Astrocyte (in vitro differentiated cells and primary cell): ENCODE results near the gene TMC5. TPM values are rescaled to one million over a fixed set of nuclear protein-coding genes. Genes with fewer than 3 reads are reported as not detected.

Experiments
- DNase-seq: peaks from one replicate; pipeline ENCODE4 v3.0.0-alpha.2; 2010; ENCODE audit warnings: low read depth
- FAIRE-seq: peaks from 2 replicates; lab custom pipeline; 2011; peaks lifted over from hg19 to GRCh38; lab: Jason Lieb, UNC
- H2AFZ ChIP-seq: 2 replicates; pipeline ENCODE4 v1.6.0; 2012; ENCODE audit warnings: low read depth, low read length, inconsistent platforms
- H3K27ac ChIP-seq: 2 replicates; pipeline ENCODE4 v1.5.1; 2011; ENCODE audit warnings: low read depth, low read length, inconsistent platforms
- H3K27me3 ChIP-seq: 2 replicates; pipeline ENCODE4 v1.6.0; 2011; ENCODE audit warnings: low read length, inconsistent platforms; ENCODE audit not compliant: insufficient read depth
- H3K36me3 ChIP-seq: 2 replicates; pipeline ENCODE4 v1.5.1; 2011; ENCODE audit warnings: low read length, inconsistent platforms; ENCODE audit not compliant: insufficient read depth
- H3K4me1 ChIP-seq: 2 replicates; pipeline ENCODE4 v1.5.1; 2011; ENCODE audit warnings: low read length, inconsistent platforms; ENCODE audit not compliant: insufficient read depth
- H3K4me2 ChIP-seq: 2 replicates; pipeline ENCODE4 v1.6.0; 2012; ENCODE audit warnings: low read length, inconsistent platforms
- H3K4me3 ChIP-seq: 2 replicates; pipeline ENCODE4 v1.5.1; 2011; ENCODE audit warnings: low read depth, mild to moderate bottlenecking, low read length, inconsistent platforms; ENCODE audit not compliant: insufficient read depth
- H3K79me2 ChIP-seq: 2 replicates; pipeline ENCODE4 v1.6.0; 2012; ENCODE audit warnings: mild to moderate bottlenecking, low read length, inconsistent platforms; ENCODE audit not compliant: insufficient read depth
- H3K9ac ChIP-seq: 2 replicates; pipeline ENCODE4 v1.6.0; 2012; ENCODE audit warnings: mild to moderate bottlenecking, low read length, inconsistent platforms
- H3K9me3 ChIP-seq: 2 replicates; pipeline ENCODE4 v1.5.1; 2012; ENCODE audit warnings: low read depth, mild to moderate bottlenecking, low read length, inconsistent platforms; ENCODE audit not compliant: insufficient read depth
- H4K20me1 ChIP-seq: 2 replicates; pipeline ENCODE4 v1.6.0; 2012; ENCODE audit warnings: low read length, inconsistent platforms; ENCODE audit not compliant: insufficient read depth
- H3K27ac Mint-ChIP-seq: one replicate; pipeline ENCODE4 v1.8.0; 2021; ENCODE audit warnings: mild to moderate bottlenecking, mixed read lengths; ENCODE audit not compliant: unreplicated experiment
- H3K27me3 Mint-ChIP-seq: one replicate; pipeline ENCODE4 v1.8.0; 2021; ENCODE audit warnings: low read depth, mixed read lengths; ENCODE audit not compliant: unreplicated experiment
- H3K36me3 Mint-ChIP-seq: one replicate; pipeline ENCODE4 v1.8.0; 2021; ENCODE audit warnings: low read depth, mixed read lengths; ENCODE audit not compliant: unreplicated experiment
- H3K4me1 Mint-ChIP-seq: one replicate; pipeline ENCODE4 v1.8.0; 2021; ENCODE audit warnings: low read depth, mixed read lengths; ENCODE audit not compliant: unreplicated experiment
- H3K4me3 Mint-ChIP-seq: one replicate; pipeline ENCODE4 v1.8.0; 2021; ENCODE audit warnings: mild to moderate bottlenecking, moderate library complexity, mixed read lengths; ENCODE audit not compliant: unreplicated experiment
- H3K9me3 Mint-ChIP-seq: one replicate; pipeline ENCODE4 v1.8.0; 2021; ENCODE audit warnings: mild to moderate bottlenecking, mixed read lengths; ENCODE audit not compliant: unreplicated experiment
- EZH2 ChIP-seq: IDR thresholded peaks from 2 replicates; pipeline ENCODE4 v1.6.1; 2012; ENCODE audit warnings: mild to moderate bottlenecking, low read length, inconsistent platforms; ENCODE audit not compliant: insufficient read depth
- total RNA-seq: library from RNA; stranded (reverse); gene quantifications from 2 replicates; pipeline ENCODE4 v1.2.1, GENCODE V29; 2021
- TF ChIP-seq, protein P1 (sequence below): IDR thresholded peaks from 2 replicates; pipeline ENCODE4 v1.5.1; 2011; ENCODE audit warnings: low read depth, mild to moderate bottlenecking, inconsistent platforms, low read length, moderate library complexity; ENCODE audit not compliant: insufficient read depth

Gene TMC5
- total RNA-seq, 1 donor from 2014 or later, result 0.11 TPM

DNA sequence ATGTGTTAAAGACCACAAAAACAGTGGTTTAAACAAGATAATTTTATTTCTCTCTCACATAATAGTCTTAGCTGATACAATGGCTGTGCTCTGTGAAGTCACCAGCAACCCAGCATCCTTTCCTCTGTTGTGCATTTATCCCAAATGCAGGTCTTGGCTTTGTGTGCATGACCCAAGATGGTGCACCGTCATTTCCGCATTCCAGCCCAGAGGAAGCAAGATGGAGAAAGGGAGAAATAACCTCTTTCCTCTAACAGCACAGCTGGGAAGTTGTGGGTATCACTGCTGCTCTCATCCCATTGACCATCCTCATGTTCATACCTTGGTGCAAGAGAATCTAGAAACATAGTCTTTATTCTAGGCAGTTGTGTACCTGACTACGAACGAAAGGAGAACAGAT is 21.8 kb downstream of the TMC5 start:
- Histone ChIP-seq H3K27me3 (no peaks in the 10 kb centered on the region), H4K20me1 (no peaks in the 10 kb centered on the region), H3K36me3 (no peaks in the 10 kb centered on the region), H3K9ac (no peak overlapping the region), H3K27ac (no peak overlapping the region), H2AFZ (no peak overlapping the region), H3K4me2 (no peak overlapping the region), H3K4me3 (no peak overlapping the region), H3K79me2 (no peaks in the 10 kb centered on the region), H3K4me1 (no peaks in the 10 kb centered on the region), H3K9me3 (no peaks in the 10 kb centered on the region)
- no peaks in the 10 kb centered on the region for H3K4me1 Mint-ChIP-seq
- H3K27me3 Mint-ChIP-seq, result peaks cover 9% of the 10 kb centered on the region
- no peak for FAIRE-seq
- no peak for DNase-seq
- no peak overlapping the region for H3K4me3 Mint-ChIP-seq
- H3K27ac Mint-ChIP-seq, result no peak overlapping the region
- no peaks in the 10 kb centered on the region for H3K36me3 Mint-ChIP-seq
- no peak for TF ChIP-seq EZH2
- TF ChIP-seq, protein P1, sequence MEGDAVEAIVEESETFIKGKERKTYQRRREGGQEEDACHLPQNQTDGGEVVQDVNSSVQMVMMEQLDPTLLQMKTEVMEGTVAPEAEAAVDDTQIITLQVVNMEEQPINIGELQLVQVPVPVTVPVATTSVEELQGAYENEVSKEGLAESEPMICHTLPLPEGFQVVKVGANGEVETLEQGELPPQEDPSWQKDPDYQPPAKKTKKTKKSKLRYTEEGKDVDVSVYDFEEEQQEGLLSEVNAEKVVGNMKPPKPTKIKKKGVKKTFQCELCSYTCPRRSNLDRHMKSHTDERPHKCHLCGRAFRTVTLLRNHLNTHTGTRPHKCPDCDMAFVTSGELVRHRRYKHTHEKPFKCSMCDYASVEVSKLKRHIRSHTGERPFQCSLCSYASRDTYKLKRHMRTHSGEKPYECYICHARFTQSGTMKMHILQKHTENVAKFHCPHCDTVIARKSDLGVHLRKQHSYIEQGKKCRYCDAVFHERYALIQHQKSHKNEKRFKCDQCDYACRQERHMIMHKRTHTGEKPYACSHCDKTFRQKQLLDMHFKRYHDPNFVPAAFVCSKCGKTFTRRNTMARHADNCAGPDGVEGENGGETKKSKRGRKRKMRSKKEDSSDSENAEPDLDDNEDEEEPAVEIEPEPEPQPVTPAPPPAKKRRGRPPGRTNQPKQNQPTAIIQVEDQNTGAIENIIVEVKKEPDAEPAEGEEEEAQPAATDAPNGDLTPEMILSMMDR, result no peak
- peaks cover 3% of the 10 kb centered on the region for H3K9me3 Mint-ChIP-seq

DNA sequence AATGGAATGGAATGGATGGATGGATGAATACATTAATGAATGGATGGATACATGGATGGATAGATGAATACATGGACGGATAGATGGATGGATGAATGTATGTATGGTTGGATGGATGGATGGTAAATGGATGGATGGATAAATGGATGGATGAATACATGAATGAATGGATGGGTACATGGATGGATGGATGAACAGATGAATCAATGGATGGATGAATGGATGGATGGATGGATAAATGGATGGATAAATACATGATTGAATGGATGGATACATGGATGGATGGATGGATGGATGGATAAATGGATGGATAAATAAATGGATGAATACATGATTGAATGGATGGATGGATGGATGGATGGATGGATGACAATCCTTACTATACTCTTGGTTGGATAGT is 26.0 kb downstream of the TMC5 start:
- H3K9ac ChIP-seq, result no peak overlapping the region
- H3K4me1 ChIP-seq, result no peaks in the 10 kb centered on the region
- H3K79me2 ChIP-seq, result no peaks in the 10 kb centered on the region
- H3K27ac ChIP-seq, result no peak overlapping the region
- H4K20me1 ChIP-seq, result no peaks in the 10 kb centered on the region
- FAIRE-seq, result no peak
- no peaks in the 10 kb centered on the region for H3K9me3 ChIP-seq
- no peak overlapping the region for H2AFZ ChIP-seq
- Mint-ChIP-seq H3K4me3 (no peak overlapping the region), H3K27me3 (peaks cover 9% of the 10 kb centered on the region), H3K9me3 (peaks cover 3% of the 10 kb centered on the region), H3K27ac (no peak overlapping the region), H3K36me3 (no peaks in the 10 kb centered on the region), H3K4me1 (no peaks in the 10 kb centered on the region)
- no peak overlapping the region for H3K4me2 ChIP-seq
- DNase-seq, result no peak
- no peaks in the 10 kb centered on the region for H3K36me3 ChIP-seq
- no peak overlapping the region for H3K4me3 ChIP-seq
- TF ChIP-seq, protein P1, result no peak
- no peak for TF ChIP-seq EZH2
- no peaks in the 10 kb centered on the region for H3K27me3 ChIP-seq

DNA sequence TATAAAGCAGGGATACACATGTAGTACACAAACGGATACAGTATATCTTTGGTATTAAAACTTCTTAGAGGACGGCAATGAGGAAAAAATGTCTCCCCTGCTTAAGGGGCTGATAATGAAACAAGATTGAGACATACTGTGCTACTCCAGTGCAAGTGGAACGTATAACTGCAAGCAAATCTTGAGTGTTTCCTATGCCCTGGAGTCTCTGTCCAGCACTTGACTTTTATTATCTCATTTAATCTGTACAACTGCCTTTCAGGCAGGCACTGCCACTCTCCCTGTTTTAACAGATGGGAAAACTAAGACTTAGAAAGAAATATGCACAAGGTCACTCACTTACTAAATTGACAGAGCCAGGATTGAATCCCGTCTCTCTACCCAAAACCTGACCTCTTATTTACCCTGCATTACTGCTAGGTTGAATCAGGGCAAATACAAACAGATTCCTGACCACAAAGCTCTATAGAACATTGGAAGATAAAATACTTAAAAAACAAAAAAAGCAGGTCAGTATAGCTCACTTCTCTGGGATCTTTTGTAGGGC is 28.7 kb downstream of the TMC5 start:
- Histone ChIP-seq H3K9ac (no peak overlapping the region), H4K20me1 (no peaks in the 10 kb centered on the region), H3K9me3 (no peaks in the 10 kb centered on the region), H3K27ac (no peak overlapping the region), H3K4me2 (no peak overlapping the region), H3K79me2 (no peaks in the 10 kb centered on the region), H3K27me3 (no peaks in the 10 kb centered on the region), H3K4me3 (no peak overlapping the region), H3K36me3 (no peaks in the 10 kb centered on the region), H3K4me1 (no peaks in the 10 kb centered on the region), H2AFZ (no peak overlapping the region)
- DNase-seq (no peak), FAIRE-seq (no peak)
- TF ChIP-seq, protein P1, result no peak
- TF ChIP-seq EZH2, result no peak
- no peak overlapping the region for H3K27ac Mint-ChIP-seq
- peaks cover 3% of the 10 kb centered on the region for H3K9me3 Mint-ChIP-seq
- peaks cover 11% of the 10 kb centered on the region for H3K27me3 Mint-ChIP-seq
- no peaks in the 10 kb centered on the region for H3K36me3 Mint-ChIP-seq
- H3K4me3 Mint-ChIP-seq, result no peak overlapping the region
- peaks cover 7% of the 10 kb centered on the region for H3K4me1 Mint-ChIP-seq
